ENCODE measurements around the gene ITGB3.

Gene ITGB3

GRCh38 chr17:47278561-47278960 is 24.9 kb downstream of the ITGB3 start:
- DNase-seq = no peak

- DNase-seq = no peak
These were observed 25.6 kb downstream of the ITGB3 start for GRCh38 chr17:47279062-47279801.

- DNase-seq = no peak
These were observed 26.6 kb downstream of the ITGB3 start for GRCh38 chr17:47280072-47280811.

- DNase-seq = no peak
These were observed 27.6 kb downstream of the ITGB3 start for GRCh38 chr17:47281216-47281615.

- DNase-seq = no peak
These were observed 31.4 kb downstream of the ITGB3 start for GRCh38 chr17:47285003-47285402.

GRCh38 chr17:47286198-47286914 is 32.7 kb downstream of the ITGB3 start:
- no peak for DNase-seq

GRCh38 chr17:47287068-47287467 is 33.4 kb downstream of the ITGB3 start:
- DNase-seq = no peak

GRCh38 chr17:47287639-47288038 is 34.0 kb downstream of the ITGB3 start:
- no peak for DNase-seq

GRCh38 chr17:47288531-47289116 is 35.0 kb downstream of the ITGB3 start:
- DNase-seq = no peak

- DNase-seq = no peak
These were observed 35.7 kb downstream of the ITGB3 start for GRCh38 chr17:47289302-47289701.

GRCh38 chr17:47290870-47291241 is 37.2 kb downstream of the ITGB3 start:
- DNase-seq = no peak

GRCh38 chr17:47291242-47291873 is 37.7 kb downstream of the ITGB3 start:
- DNase-seq = no peak

GRCh38 chr17:47292206-47292605 is 38.6 kb downstream of the ITGB3 start:
- DNase-seq = no peak

- no peak for DNase-seq
These were observed 41.6 kb downstream of the ITGB3 start for GRCh38 chr17:47295037-47295873.

- no peak for DNase-seq
These were observed 42.2 kb downstream of the ITGB3 start for GRCh38 chr17:47295874-47296255.

- no peak for DNase-seq
These were observed 44.2 kb downstream of the ITGB3 start for GRCh38 chr17:47297661-47298400.

GRCh38 chr17:47298712-47299111 is 45.1 kb downstream of the ITGB3 start:
- DNase-seq = no peak

- DNase-seq = no peak
These were observed 45.7 kb downstream of the ITGB3 start for GRCh38 chr17:47299239-47299910.

GRCh38 chr17:47300718-47301117 is 47.1 kb downstream of the ITGB3 start:
- no peak for DNase-seq

GRCh38 chr17:47301161-47301560 is 47.5 kb downstream of the ITGB3 start:
- no peak for DNase-seq

- no peak for DNase-seq
These were observed 48.2 kb downstream of the ITGB3 start for GRCh38 chr17:47301831-47302230.
